Chondrocyte (in vitro differentiated cells): Measurements from ENCODE around the gene ZDHHC14. TPM values are rescaled to one million over a fixed set of nuclear protein-coding genes. Genes with fewer than 3 reads are reported as not detected.
A peak's percentile ranks its signal among the peaks of the same experiment; 100 is the strongest.

Source experiments
- DNase-seq: peaks from one replicate; pipeline ENCODE4 v3.0.0; 2021; ENCODE audit warnings: mixed read lengths, low spot score
- H3K27ac Mint-ChIP-seq: one replicate; pipeline ENCODE4 v1.8.0; 2021; ENCODE audit warnings: mild to moderate bottlenecking, moderate library complexity, mixed read lengths; ENCODE audit not compliant: unreplicated experiment
- H3K27me3 Mint-ChIP-seq: 2 replicates; pipeline ENCODE4 v1.8.0; 2021; ENCODE audit warnings: low read depth, mixed read lengths
- H3K36me3 Mint-ChIP-seq: 2 replicates; pipeline ENCODE4 v1.8.0; 2021; ENCODE audit warnings: low read depth, mixed read lengths
- H3K4me1 Mint-ChIP-seq: 2 replicates; pipeline ENCODE4 v1.8.0; 2021; ENCODE audit warnings: low read depth, mild to moderate bottlenecking, mixed read lengths
- H3K4me3 Mint-ChIP-seq: one replicate; pipeline ENCODE4 v1.8.0; 2021; ENCODE audit warnings: mild to moderate bottlenecking, moderate library complexity, mixed read lengths; ENCODE audit not compliant: unreplicated experiment
- H3K9me3 Mint-ChIP-seq: 2 replicates; pipeline ENCODE4 v1.8.0; 2021; ENCODE audit warnings: low read depth, mixed read lengths
- CTCF ChIP-seq: fragments of 200-600 bp; sonication (generic); IDR thresholded peaks from 2 replicates; pipeline ENCODE4 v1.5.0; 2021; ENCODE audit warnings: antibody characterized with exemption, mild to moderate bottlenecking, moderate library complexity
- total RNA-seq: library from RNA; stranded (reverse); gene quantifications from 3 replicates; pipeline ENCODE4 v1.2.1, GENCODE V29; 2021

The ZDHHC14 gene
- total RNA-seq, 1 donor from 2014 or later, result 8.4 TPM

GRCh38 chr6:157665180-157665579 is 284.2 kb downstream of the ZDHHC14 start:
- Mint-ChIP-seq H3K4me1 (peaks cover 21% of the 10 kb centered on the region), H3K36me3 (peaks cover 12% of the 10 kb centered on the region), H3K27ac (no peak overlapping the region), H3K27me3 (no peaks in the 10 kb centered on the region), H3K9me3 (peaks cover 9% of the 10 kb centered on the region), H3K4me3 (no peak overlapping the region)
- no peak for DNase-seq
- TF ChIP-seq CTCF, result no peak

DNA sequence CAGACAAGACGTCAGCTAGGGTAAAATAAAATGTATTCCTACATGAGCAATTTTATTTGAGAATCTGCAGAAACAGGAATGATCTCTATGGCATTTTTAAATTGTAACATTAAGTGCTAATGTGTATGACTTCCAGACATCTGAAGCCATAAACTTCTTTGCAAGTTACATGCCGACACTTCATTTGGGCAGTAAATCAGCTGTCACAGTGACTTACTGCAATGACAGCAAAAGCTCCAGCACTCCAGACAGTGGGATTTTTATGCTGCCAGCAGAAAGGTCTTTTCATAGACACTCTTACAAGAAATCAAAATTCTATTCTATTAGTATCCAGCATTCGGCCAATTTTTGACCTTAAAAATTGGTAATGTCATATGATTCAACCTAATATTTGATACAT is 285.7 kb downstream of the ZDHHC14 start:
- no peak for DNase-seq
- no peaks in the 10 kb centered on the region for H3K27me3 Mint-ChIP-seq
- H3K4me1 Mint-ChIP-seq, result peaks cover 24% of the 10 kb centered on the region
- no peak for TF ChIP-seq CTCF
- no peak overlapping the region for H3K4me3 Mint-ChIP-seq
- no peak overlapping the region for H3K27ac Mint-ChIP-seq
- H3K36me3 Mint-ChIP-seq, result peaks cover 10% of the 10 kb centered on the region
- peaks cover 9% of the 10 kb centered on the region for H3K9me3 Mint-ChIP-seq

GRCh38 chr6:157667211-157668008 is 286.4 kb downstream of the ZDHHC14 start:
- peaks cover 11% of the 10 kb centered on the region for H3K36me3 Mint-ChIP-seq
- no peaks in the 10 kb centered on the region for H3K27me3 Mint-ChIP-seq
- peaks cover 9% of the 10 kb centered on the region for H3K9me3 Mint-ChIP-seq
- peak overlapping the region; percentile 80 for H3K27ac Mint-ChIP-seq
- peak overlapping the region; percentile 48 for H3K4me3 Mint-ChIP-seq
- peaks cover 24% of the 10 kb centered on the region for H3K4me1 Mint-ChIP-seq
- peak; percentile 94 for TF ChIP-seq CTCF
- no peak for DNase-seq

DNA sequence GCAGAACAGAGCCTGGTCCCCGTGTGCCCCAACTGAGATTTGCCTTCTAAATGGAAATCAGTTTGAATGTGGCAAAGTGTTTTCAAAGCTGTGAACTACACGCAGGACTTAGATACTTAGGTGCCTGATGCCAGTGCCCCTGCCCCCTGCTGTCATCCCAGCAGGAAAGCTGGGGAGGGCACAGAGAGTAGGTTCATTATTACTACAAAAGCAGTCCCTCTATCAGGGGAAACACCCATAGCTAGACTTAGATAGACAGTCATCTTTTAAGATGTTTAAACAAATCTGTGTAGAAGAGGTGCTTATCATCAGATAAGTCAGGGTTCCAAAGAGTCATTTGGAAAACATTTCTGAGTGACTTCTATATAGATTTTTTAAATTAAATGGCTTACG is 287.0 kb downstream of the ZDHHC14 start:
- Mint-ChIP-seq H3K27ac (no peak overlapping the region), H3K4me1 (peaks cover 24% of the 10 kb centered on the region), H3K27me3 (no peaks in the 10 kb centered on the region), H3K36me3 (peaks cover 11% of the 10 kb centered on the region), H3K4me3 (no peak overlapping the region), H3K9me3 (peaks cover 9% of the 10 kb centered on the region)
- DNase-seq, result no peak
- no peak for TF ChIP-seq CTCF

- Mint-ChIP-seq H3K36me3 (peaks cover 8% of the 10 kb centered on the region), H3K9me3 (peaks cover 8% of the 10 kb centered on the region), H3K27me3 (no peaks in the 10 kb centered on the region), H3K4me1 (peaks cover 24% of the 10 kb centered on the region), H3K27ac (no peak overlapping the region), H3K4me3 (no peak overlapping the region)
- TF ChIP-seq CTCF, result no peak
- no peak for DNase-seq
Observed at GRCh38 chr6:157668713-157669112, 287.7 kb downstream of the ZDHHC14 start.
